NCI-H1048 (cell line): ENCODE data around the gene MPP2.
"Not testable (repeated sequence)": the region's sequence is repeated elsewhere in the genome, so short reads cannot be mapped to it uniquely, and the experiment has no call there.

ENCODE experiments used
- DNase-seq: peaks from one replicate; lab custom pipeline; 2025; lab: John Stamatoyannopoulos, UW

Gene MPP2

DNA sequence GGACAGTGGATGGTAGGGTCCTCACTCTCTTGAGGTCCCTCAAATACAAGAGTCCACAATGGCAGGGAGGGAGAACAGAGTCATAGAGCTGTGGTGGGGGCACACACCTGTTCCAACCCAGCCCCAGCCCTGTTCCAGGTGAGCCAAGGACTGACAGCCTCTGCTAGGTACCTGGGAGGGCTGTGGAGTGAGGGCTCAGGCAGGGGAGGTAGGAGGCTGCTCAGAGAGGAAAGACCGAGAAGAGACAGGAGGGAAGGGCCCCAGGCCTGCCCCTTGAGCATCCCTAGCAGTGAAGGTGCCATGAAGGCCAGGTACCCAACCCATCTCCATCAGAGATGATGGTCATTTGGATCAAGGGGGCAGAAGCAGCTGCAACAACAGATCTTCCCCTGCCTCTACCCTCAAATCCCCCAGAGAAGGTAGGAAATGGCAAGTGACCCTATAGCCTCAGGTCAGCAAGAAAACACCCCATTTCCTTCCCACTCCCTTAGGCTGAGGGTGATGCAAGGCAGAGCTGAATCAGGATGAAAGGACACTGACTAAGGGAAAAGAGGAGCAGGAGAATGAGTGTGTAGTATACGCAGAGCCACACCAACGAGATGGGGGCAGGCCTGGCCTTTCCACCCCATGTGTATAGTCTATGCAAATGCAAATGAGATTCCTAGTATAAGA lies 31.7 kb downstream of the MPP2 start:
- DNase-seq: no peak

DNA sequence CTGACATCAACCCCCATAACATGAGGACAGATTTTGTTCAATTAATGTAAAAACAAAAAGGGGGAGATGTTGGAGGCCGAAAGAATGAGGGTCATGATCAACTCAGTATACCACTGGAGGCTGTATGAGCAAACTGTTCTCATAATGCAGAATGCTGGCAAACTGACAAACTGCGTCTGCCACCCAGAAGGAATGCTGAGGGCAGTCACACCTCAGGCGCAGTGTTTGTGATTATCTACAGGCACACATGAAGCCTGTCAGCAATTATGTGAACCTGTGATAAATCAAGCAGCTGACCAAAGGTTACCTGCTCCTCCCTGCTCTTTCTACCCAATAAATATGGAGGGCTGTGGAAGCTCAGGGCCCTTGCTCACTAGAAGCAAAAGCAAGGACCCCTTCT lies 33.0 kb downstream of the MPP2 start:
- no peak for DNase-seq

DNA sequence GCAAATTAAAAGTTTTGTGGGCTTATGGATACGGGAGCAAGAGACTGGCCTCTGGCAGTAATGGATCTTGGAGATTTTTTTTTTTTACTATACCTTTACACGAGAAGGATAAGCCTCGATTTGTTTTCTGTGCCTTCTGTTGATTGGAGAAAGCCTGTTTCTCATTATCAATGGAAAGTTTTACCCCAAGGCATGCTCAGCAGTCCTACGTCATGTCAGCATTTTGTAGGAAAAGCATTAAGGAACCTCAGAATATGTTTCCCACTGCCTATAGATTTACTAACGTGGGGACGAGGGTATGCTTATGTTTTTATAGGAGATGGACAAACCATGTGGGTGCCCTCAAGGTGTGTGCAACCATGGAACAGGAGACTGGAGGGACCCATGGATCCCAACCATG lies 33.5 kb downstream of the MPP2 start:
- no peak for DNase-seq

DNA sequence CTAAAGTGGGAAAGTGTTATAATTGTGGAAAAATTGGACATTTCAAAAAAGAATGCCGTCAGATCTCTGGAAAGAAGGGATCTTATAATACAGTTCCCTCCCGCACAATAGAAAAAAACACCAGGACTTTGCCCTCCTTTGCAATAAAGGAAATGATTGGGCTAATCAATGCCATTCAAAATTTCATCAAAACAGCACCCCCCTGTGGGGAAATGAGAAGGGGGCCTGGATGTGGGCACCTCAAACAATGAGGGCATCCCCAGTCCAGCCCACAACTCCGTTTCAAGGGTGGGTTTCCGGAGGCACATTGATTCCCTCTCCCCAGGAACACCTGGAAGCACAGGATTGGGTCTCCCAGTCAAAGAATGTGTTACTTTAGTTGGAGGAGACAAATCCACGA lies 34.2 kb downstream of the MPP2 start:
- no peak for DNase-seq

DNA sequence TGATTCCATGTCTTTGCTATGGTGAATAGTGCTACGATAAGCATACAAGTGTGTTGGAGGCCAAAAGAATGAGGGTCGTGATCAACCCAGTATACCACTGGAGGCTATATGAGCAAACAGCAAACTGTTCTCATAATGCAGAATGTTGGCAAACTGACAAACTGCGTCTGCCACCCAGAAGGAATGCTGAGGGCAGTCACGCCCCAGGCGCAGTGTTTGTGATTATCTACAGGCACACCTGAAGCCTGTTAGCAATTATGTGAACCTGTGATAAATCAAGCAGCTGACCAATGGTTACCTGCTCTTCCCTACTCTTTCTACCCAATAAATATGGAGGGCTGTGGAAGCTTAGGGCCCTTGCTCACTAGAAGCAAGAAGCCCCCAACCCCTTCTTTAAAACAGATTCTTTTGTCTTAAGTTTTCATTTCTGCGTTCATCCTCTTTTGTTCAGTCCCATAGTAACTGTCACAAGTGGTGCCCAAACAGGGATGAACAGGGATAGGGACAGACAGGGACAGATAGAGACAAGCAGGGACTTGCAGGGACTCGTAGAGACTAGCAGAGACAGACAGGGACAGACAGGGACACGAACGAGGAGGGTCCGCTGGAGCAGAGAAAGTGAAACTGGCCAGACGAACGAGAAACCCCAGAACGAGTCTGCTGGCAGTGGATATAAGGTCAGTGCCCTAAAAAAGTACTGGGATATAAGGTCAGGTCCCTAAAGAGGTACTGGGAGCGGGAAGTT lies 35.2 kb downstream of the MPP2 start:
- no peak for DNase-seq

DNA sequence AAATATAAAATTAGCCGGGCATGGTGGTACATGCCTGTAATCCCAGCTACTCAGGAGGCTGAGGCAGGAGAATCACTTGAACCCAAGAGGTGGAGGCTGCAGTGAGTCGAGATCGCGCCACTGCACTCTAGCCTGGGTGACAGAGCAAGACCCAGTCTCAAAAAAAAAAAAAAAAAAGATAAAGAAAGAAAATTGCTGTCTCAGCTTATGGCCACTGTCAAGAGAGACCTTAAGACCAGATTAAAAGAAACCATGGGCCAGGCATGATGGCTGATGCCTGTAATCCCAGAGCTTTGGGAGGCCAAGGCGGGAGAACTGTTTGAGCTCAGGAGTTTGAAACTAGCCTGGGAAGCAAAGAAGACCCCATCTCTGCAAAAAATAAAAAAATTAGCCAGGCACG lies 38.3 kb downstream of the MPP2 start:
- not testable (repeated sequence) for DNase-seq

DNA sequence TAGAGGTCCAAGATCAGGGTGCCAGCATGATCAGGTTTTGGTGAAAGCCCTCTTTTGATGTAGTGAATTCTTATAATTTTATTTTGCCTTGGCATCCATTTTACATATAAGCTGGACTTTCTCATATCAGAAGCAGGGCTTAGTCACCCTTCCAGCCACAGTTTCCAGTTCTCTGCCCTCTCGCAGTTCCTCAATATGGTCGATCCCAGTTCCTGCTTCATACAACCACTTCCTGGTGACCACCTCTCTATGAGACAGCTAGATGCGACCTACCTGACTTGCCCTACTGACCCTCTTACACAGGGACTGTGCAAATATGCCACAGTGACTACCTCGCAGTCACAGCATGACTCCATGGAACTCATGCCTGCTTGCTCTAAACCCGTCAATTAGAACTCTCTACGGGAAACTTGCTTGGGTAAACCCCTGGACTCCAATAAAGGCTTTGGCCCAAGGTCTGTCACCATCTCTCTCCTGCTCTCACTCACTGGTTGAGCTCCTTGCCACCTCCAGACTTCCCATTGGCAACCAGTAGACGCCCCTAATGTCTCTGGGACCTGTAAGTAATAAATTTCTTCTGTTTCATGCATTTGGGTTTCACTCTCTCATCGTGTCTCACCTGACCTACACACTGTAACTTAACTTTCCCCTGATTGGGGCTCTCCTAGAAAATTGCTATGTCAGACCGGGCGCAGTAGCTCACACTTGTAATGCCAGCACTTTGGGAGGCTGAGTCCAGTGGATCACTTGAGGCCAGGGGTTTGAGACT lies 38.9 kb downstream of the MPP2 start:
- no peak for DNase-seq

DNA sequence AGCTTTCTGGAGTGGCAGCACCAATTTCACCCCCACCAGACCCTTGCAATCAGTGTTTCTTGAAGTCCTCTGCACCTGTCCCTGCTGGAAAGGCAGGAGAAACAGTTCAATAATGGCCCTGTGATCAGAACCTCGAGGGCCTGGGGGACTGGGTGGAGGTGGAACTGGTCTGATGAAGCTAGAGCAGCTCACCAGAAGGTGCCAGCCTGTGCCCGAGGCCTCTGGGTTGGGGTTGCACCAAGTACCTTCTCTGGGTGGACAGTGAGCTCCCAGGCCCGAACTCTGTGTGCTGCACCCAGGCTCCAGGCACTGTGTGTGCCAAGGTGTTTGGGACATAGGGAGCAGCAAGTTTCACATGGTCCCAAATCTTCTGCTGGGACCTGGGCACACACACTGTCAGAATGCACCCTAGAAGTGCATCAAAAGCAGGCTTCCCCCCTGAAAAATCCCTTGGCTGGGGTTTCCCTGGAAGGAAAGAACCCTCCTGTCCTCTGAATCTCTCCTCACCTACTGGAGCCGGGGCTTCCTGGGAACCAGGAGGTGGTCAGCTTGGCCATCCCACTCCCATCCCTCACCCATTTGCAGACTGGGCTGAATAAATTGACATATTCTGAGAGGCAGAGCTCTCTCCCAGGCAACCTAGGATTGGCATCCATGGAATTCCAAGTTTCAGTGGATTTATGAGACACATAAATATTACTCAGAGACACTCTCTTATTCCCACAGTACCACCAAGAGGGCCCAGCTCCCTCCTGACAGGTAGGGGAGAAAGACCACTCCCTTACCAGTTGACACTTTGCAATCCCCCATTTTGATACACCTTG lies 43.0 kb downstream of the MPP2 start:
- no peak for DNase-seq

DNA sequence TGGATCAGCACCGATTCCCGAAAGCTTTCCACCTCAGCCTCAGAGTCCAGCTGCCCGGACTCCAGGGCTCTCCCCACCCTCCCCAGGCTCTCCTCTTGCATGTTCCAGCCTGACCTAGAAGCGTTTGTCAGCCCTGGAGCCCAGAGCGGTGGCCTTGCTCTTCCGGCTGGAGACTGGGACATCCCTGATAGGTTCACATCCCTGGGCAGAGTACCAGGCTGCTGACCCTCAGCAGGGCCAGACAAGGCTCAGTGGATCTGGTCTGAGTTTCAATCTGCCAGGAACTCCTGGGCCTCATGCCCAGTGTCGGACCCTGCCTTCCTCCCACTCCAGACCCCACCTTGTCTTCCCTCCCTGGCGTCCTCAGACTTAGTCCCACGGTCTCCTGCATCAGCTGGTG lies 45.4 kb downstream of the MPP2 start:
- DNase-seq: no peak

DNA sequence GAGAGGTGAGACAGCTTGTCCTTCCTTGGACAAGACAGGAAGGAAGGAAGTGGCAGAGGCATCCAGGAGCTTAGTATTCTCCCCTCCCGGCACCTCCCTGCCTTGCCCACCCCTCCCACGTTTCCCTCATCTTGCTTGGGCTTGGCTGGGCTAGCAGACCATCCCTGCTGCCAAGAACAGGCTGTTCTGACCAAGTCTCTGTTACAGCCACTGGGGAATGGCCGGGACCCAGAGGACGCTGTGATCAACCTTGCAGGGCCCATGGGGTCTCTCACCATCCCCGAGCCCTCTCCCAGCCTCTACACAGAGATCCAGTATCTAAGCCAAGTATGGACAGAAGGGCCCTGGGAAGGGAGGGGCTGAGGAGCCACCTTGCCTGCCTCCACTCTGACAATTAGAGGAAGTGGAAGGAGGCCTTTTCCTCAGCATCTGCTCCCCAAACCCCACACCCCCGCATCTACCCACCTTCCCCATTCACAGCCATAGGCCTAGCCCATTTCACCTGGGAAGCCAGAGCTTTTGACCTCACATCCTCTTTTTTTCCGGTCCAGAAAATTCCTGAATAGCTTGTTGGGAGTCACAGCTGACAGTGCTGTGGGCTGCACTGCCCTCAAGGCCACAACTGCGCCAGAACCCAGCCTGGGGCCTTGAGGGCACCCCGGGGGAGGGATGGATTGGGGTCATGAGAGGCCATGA lies 46.3 kb downstream of the MPP2 start:
- DNase-seq: no peak

DNA sequence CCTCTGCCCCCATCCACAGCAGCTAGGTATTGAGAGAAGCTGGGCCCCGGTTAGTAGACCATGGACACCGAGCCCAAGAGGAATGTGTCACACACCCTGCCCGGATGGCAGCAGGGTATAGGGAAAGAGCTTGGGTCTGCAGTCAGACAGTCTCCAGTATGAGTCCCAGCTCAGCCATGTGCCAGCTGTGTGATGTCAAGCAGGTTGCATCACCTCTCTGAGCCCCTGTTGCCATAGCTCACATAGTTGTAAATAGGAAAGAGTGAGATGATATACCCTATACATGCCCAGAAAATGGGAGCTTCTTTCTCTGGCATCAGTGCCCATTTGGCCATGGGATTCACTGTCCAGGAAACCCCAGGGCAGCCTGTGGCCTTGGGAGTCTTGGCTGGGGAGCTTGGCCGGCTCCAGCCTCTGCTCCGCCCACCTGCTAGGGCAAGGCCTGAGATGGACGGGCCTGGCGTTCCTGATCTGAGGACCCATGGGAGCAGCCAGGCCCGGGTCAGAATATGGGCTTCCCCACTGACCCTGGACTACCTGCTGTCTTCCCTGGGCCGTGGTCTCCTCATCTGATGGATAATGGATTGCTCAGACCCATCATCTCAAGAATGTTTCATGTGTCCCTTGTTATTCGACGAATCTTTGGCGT lies 47.1 kb downstream of the MPP2 start:
- DNase-seq: no peak

DNA sequence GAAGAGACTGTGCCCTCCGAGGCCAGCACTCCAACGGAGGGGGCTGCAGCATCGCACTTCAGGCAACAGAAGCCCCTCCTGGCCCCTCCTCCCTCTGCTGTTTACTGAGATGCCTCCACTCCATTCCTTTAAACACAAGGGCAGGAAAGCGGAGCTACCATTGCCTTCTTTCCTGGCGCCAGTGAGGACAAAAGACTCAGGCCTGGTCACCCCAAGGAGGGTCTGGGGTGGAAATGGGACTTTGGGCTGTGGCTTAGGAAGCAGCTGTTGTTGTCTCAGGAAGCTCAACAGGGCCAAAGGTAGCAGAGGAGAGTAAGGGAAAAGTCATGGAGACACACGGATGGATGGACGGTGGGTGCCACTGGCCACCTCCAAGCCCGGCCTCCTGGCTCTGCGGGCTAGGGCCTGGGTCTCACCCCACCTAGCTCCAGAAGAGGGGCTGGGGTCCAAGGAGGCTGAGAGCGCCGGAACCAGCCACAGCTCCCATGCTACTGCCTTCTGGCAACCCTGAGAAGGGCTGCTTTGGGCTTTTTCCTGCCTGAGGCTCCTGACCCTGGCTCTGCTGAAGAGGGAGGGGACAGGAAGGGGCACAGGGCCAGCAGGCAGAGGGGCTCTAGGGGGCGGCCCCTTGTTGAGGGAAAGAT lies 49.3 kb downstream of the MPP2 start:
- DNase-seq: no peak

DNA sequence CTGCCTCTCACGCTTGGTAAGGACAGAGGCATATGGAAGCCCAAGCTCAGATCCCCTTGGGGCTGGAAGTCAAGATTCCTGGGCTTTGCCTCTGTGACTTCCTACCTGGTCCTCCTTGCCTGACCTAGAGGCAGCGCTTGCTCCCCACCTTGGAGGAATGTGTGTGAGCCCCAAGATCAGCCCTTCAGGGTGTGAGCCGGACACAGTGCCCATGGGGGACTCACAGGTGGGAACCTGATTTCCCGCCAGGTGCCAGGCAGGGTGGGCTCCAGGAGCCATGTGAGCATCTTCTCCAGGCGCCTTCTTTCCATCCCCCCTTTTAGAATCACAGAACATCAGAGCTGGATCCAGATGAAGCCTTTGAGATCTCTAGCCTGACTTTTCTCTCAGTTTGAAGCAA lies 50.2 kb downstream of the MPP2 start:
- DNase-seq: no peak

DNA sequence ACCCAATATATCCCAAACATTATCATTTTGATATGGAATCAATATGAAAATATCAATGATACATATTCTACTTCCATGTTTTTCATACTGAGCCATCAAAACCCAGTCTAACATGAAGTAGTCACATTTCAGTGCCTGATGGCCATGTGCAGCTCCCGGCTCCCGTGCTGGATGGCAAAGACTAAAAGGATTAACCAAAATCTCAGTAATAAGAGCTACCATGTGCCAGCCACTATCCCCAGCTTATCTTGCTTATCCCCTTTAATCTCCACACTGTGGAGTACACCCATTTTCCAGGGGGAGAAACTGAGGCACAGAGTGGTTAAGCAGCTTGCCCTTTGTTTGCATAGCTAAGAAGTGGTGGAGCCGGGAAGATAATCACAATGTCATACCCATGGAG lies 51.2 kb downstream of the MPP2 start:
- DNase-seq: no peak

DNA sequence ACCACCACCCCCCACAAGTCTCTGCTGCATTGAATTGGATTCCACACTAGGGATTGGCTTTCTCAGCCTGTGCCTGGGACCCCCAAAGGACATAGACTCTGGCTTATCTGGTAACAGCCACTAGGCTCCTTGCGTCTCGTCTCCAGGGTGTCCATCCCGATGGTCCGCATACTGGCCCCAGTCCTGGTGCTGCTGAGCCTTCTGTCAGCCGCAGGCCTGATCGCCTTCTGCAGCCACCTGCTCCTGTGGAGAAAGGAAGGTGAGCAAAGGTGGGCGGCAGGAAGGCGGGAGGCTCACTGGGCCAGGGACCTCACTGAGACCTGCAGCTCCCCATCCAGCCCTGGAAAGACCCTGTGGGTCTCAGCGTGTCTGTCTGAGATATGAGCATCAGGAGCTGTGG lies 52.3 kb downstream of the MPP2 start:
- no peak for DNase-seq

DNA sequence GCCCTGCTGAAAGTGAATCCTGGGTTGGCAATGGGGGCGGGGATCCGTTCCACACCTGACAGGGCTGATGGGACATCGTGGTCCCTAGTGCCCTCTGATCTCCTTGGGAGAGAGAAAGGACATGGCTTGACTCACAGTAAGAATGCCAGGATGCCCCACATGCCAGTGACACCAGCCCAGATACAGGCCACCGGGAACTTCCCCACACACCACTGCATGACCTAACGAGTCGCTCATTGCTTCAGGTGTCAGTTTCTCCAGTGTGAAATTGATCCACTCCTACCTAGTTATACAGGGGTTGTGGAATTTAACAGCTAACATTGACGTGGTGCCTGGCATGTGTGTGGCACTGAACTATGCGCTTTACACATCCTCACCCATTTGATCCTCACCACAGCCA lies 52.8 kb downstream of the MPP2 start:
- DNase-seq: no peak

DNA sequence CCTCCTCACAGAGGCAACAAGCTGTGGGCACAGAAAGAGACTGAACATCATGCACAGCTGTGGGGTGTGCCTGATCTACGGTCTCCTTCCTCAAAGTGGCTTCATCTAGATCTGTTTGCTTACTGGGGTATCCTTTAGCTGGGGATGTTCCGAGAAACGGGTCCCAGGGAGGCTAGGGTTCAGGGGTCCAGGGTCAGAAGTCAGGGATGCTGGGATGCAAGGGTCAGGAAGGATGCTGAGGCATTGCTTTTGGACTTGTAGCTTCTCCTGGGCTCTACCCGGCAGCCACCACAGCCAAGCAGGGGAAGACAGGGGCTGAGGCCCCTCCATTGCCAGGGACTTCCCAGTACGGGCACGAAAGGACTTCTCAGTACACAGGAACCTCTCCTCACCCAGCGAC lies 53.8 kb downstream of the MPP2 start:
- DNase-seq: no peak

DNA sequence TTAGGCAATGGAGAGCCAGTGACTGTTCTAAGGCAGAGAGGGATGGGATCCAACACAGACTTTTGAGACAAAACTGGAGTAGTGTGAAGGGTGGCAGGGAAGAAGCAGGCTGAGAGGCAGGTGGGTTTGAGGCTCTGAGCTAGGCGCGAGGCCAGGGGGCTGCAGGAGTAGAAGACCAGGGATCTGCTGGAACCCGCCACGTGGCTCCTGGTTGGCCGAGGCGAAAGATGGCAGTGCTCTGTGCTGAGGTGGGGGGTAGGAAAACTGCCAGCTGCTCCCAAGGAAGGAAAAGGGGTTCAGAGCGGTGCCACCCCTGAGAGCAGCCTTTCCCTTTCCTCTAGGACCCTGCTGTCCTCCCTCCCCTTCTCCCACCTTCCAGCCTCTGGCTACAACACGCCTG lies 54.8 kb downstream of the MPP2 start:
- DNase-seq: no peak

DNA sequence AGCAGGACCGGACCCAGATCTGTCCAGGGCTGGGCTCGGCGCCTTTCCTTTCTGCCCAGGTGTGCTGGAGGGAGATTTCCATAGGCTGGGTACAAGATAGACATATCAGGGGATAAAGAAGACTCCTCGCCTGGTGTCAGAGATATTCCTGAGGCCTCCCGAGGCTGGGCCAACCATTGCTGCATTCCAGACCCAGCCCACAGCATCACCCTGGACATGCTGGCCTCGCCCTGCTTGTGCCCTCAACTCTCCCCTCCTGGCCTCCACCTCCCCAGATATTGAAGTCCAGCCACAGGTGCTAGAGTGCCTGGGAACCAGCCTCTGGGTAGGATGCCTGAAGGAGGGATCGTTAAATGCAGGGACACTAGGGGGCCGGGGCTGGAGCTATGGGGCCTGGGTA lies 58.2 kb downstream of the MPP2 start:
- no peak for DNase-seq

DNA sequence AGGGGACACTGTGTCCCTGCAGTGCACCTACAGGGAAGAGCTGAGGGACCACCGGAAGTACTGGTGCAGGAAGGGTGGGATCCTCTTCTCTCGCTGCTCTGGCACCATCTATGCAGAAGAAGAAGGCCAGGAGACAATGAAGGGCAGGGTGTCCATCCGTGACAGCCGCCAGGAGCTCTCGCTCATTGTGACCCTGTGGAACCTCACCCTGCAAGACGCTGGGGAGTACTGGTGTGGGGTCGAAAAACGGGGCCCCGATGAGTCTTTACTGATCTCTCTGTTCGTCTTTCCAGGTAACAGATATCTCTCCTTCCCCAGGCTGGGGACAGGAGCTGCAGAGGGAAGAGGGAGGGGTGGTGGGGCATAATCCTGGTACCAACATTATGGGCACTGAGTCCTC lies 58.7 kb downstream of the MPP2 start:
- no peak for DNase-seq

DNA sequence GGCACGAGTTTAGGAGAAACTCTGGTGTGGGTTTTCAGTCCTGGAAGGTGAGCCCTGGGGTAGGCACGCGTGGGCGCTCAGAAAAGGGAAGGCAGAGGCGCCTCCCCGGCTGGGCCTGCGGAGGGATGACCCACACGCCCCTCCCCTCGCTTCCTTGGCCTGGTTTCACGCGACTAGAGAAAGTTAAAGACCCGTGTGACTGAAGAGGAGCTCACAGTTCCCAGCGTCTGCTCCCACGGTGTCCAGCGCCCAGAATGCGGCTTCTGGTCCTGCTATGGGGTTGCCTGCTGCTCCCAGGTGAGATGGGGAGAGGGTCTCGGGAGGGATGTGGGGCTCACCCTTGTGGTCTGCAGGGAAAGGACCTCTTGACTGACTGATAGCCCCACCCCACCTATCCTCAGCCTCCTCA lies 60.4 kb downstream of the MPP2 start, which contains the start of gene CD300LG:
Gene CD300LG (plus strand): TSS at position 214 of the 409 bp plus-strand sequence. CDS start 41 bp downstream, at position 255.
- DNase-seq: no peak
